C4-2B (cell line): ENCODE measurements around the gene ENDOV.

Experiments used
- CTCF ChIP-seq: fragments of 450-650 bp; conservative IDR thresholded peaks from 2 replicates; pipeline ENCODE4 v1.5.1; 2017; ENCODE audit warnings: mild to moderate bottlenecking
- ZFX ChIP-seq: fragments of 450-650 bp; IDR thresholded peaks from 2 replicates; pipeline ENCODE4 v1.6.1; 2017

- TF ChIP-seq CTCF, result no peak
- TF ChIP-seq ZFX, result no peak
These were observed 43.0 kb downstream of the ENDOV start for GRCh38 chr17:80458016-80458415.
